Stimulated activated CD8-positive, alpha-beta memory T cell treated with anti-CD3 and anti-CD28 coated beads, Interleukin-12 subunit alpha, Interleukin-12 subunit beta, amount 100 ng/mL, for 1 hour (primary cell): ENCODE measurements around the gene MOGAT1.
"Not testable (repeated sequence)": the region's sequence is repeated elsewhere in the genome, so short reads cannot be mapped to it uniquely, and the experiment has no call there.

Experiments
- DNase-seq: peaks from one replicate; pipeline ENCODE4 v3.0.0-alpha.2; 2020; ENCODE audit warnings: low read depth

The MOGAT1 gene

DNA sequence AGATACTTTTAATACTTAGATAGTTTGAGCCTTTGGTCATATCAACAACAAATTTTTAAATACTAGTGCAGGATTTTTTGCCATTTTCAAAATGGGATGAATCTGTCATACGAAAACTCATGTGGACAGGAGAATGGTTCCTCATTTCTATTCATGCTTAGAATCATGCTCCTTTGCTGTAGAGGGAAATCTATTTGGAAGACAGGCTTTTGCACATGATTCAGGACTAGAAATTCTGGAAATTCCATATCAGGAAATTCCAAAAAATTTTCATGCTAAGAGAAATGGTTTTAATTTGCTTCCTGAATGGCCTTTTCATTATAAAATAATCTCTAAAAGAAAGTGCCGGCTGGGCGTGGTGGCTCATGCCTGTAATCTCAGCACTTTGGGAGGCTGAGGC is 39.3 kb downstream of the MOGAT1 start:
- no peak for DNase-seq

DNA sequence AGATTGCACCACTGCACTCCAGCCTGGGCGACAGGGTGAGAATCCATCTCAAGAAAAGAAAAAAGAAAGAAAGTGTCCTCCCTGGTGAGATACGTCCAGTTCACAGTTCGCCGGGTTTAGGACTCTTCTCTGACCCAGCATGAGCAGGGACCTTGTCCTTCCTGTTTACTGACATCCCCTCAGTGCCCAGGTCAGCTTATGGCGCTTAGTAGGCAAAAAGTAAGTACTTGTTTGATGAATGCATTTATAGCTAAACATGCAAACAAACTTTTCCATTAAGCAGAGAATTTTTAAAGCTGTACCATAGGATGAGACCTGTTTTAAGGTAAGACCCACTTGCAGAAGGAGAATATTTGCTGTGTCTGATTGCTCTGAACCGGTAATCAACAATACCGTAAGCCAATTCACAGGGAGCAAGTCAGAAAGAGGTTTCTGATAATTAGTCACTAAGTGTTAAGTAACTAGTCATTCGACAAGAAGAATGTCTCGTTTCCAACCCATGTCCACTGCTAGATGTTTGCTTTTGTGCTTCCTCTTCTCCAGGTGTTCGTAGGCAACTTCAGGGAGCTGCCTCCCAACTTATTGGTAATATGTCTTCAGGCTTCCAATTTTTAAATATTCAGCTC is 40.0 kb downstream of the MOGAT1 start:
- DNase-seq = no peak

DNA sequence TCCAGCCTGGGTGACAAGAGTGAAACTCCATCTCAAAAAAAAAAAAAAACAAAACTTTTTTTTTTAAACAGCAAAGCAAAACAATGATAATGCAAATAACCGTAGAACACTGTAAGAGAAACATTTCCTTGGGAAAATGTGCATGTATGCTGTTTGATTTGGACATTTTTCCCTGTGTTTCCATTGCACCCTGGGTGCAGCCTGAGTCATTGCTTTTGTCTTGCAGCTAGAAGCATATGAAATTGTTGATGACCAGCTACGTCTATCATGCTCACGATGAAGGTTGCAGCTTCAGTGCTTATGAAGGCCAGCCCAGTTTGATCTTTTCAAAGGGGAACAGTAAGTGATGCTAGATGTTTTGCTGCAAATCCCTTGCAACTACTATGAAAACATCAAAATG is 41.5 kb downstream of the MOGAT1 start:
- no peak for DNase-seq

GRCh38 chr2:222714361-222715241 is 43.1 kb downstream of the MOGAT1 start:
- no peak for DNase-seq

DNA sequence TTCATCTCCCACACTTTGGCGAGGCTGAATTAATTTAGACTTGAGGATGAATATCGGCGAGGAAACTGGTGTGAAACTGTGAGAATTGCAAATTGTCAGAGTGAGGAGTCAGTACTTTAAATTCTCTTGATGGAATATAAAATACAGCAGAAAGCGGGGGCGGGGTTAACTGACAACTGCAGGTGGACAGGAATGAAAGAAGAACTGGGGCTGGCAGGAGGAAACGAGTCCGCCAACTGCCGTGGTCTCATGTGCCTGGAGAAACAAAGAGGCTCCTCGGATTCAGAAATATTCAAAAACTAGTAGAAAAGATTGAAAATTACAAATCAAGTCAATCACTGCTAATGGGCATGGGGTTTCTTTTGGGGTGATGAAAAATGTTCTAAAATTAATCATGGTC is 44.3 kb downstream of the MOGAT1 start:
- DNase-seq = no peak

GRCh38 chr2:222719787-222720186 is 48.3 kb downstream of the MOGAT1 start:
- DNase-seq = not testable (repeated sequence)

GRCh38 chr2:222721597-222721996 is 50.1 kb downstream of the MOGAT1 start:
- not testable (repeated sequence) for DNase-seq

- no peak for DNase-seq
These were observed 51.0 kb downstream of the MOGAT1 start for GRCh38 chr2:222722327-222722946.

GRCh38 chr2:222724208-222724607 is 52.8 kb downstream of the MOGAT1 start:
- no peak for DNase-seq

- no peak for DNase-seq
These were observed 57.2 kb downstream of the MOGAT1 start for GRCh38 chr2:222728621-222729020.

DNA sequence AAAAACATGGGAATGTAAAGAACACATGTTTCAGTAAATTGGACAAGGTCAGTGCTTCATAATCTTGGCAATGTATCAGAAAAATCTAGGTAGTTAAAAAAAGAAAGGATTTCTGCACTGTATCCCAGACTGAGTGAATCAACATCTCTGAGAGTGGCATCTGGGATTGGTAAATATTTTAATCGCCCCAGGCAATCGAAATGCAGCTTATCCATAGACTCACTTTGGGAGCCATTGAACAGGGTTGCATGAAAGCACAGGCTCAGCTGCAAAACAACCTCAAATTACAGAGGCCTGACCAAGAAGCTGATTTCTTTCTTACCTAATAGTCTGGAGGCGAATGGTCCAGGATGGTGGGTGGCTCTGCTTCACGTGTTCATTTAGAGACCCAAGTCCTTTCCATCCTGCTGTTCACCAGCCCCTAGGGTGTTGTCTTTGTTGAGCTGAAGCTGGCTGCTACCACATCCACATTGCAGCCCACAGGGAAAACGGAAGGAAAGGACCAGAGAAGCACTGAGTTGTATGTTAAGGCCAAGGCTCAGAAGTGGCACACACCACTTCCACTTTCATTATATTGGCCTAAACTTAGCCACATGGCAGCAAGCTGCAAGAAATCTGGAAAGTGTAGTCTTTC is 59.0 kb downstream of the MOGAT1 start:
- no peak for DNase-seq

DNA sequence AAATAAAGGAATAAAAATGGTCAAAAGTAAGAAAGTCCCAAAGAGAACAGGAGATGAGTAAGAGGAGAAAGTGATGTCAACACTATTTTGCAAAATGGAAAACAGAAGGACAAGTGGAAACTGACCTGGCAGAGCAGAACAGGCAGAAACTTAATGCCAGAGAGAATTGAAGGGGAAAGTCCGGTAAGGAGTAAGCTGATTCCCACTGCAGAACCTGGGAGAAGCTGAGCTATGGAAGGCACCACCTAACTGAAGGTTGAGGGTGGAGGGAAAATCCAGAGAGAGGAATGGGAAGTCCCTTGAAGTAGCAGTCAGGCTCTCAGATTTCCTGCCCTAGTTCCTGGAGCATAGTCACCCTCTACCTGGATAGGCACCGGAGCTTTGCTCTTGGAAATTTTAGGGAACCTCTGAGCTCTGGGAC is 59.8 kb downstream of the MOGAT1 start:
- no peak for DNase-seq

GRCh38 chr2:222732489-222733178 is 61.2 kb downstream of the MOGAT1 start:
- DNase-seq = no peak

DNA sequence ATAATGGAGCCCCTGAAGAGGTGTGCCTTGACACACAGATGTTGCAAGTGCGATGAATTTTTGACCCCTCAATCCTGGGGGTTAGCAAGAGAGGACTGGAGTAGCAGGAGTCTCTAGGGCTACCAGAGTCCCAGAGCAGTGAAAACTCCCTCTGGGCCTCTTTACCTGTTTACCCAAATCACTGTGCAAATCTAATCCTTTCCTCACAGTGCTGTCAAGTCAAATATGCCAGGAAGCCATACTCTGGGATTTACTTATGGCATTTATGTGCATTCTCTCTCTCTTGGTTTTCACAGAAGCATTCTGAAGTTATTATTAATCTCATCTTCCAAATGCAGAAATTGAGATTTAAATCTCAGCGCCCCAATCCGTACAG is 62.0 kb downstream of the MOGAT1 start:
- DNase-seq = no peak

GRCh38 chr2:222733846-222734702 is 62.6 kb downstream of the MOGAT1 start:
- DNase-seq = no peak

GRCh38 chr2:222734703-222735014 is 63.2 kb downstream of the MOGAT1 start:
- DNase-seq = no peak

- DNase-seq = no peak
These were observed 64.8 kb downstream of the MOGAT1 start for GRCh38 chr2:222736301-222736700.

DNA sequence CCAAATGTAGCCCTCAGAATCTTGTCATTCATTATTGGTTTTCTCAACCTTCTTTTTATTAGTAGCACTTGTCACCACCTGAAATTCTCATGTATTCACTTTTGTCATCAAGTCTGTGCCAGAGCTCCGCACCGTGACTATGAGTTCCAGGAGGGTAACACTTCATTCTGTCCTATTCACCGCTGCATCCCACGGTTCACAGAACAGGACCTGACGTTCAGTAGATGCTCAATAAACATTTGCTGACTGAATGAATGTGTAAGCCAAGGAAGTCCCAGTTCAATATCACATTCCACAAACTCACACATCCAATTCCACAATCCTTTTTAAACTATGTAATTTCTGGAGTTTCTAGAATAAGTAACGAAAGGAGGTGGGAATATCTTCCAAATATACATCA is 65.5 kb downstream of the MOGAT1 start:
- no peak for DNase-seq

GRCh38 chr2:222738312-222738711 is 66.9 kb downstream of the MOGAT1 start:
- DNase-seq = no peak

- DNase-seq = no peak
These were observed 67.4 kb downstream of the MOGAT1 start for GRCh38 chr2:222738809-222739208.

- no peak for DNase-seq
These were observed 68.5 kb downstream of the MOGAT1 start for GRCh38 chr2:222739939-222740338.
